B cell (primary cell): Measurements from ENCODE around the gene ZFC3H1.
"Not testable (repeated sequence)": the region's sequence is repeated elsewhere in the genome, so short reads cannot be mapped to it uniquely, and the experiment has no call there.

Experiments
- CTCF ChIP-seq: fragments of 200-600 bp; IDR thresholded peaks from one replicate; pipeline ENCODE4 v1.8.0; 2022; ENCODE audit warnings: antibody characterized with exemption, mild to moderate bottlenecking
- EZH2 ChIP-seq: IDR thresholded peaks from 2 replicates; pipeline ENCODE4 v1.6.1; 2012; ENCODE audit warnings: borderline replicate concordance, low read depth, mild to moderate bottlenecking, moderate library complexity, low read length; ENCODE audit not compliant: insufficient read depth, poor library complexity, severe bottlenecking

- TF ChIP-seq CTCF, EZH2: not testable (repeated sequence)
Measured at GRCh38 chr12:71693651-71694050, 30.0 kb upstream of the ZFC3H1 start.
